HG02840 (cell line): ENCODE measurements around the gene ZNF235.
"Not testable (repeated sequence)": the region's sequence is repeated elsewhere in the genome, so short reads cannot be mapped to it uniquely, and the experiment has no call there.

Experiments
- ATAC-seq: cut with Tn5 transposase; IDR thresholded peaks from one replicate; pipeline ENCODE4 v1.9.1; 2021; ENCODE audit warnings: mild to moderate bottlenecking, moderate library complexity, moderate number of reproducible peaks; ENCODE audit not compliant: unreplicated experiment, low FRiP score

ZNF235 gene

DNA sequence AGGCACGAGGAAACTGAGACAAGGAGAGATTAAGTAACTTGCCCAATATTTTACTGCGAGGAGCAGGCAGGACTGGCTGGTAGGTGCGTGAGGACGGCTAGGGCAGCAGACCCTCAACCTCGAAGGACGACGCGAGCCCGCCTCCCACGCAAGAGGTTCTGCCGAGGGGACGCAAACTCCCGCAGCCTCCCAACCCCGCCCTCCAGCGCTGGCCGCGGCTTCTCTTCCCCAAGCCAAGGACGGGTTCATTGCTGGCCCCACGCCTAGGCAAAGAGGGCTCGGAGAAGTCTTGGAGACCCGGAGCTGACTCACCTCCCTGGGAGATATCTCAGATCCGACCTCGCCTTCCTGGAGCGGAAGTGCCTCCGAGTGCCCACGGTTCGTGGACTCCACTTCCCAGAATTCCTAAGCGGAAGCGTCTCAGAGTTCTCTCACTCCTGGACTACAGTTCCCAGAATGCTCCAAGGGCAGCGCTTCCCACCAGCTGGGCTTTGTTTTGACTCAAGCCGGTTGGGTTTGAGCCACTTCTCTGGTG lies at the start of gene ZNF235:
ZNF235 (minus strand) TSS at position 367 of the 535 bp plus-strand sequence. CDS start 1,621 bp downstream, outside the sequence.
- ATAC-seq: peak; percentile 86

DNA sequence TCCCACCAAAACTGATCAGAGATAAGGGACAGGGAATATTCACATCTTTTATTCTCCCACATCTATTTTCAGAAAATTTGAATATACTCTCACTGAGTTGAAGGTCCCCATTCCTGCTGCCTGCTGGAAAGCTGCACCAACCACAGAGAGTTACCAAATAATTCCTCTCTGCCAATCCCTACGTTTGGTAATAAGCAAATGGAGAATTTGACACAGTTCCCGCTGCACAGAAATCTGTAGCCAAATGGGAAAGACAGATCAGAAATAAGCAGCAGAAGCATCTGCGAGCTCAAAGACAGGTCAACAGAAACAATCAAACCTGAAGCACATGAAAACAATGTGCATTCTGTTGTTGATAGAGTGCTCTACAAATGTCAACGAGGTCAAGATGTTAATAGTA lies 41.7 kb upstream of the ZNF235 start:
- no peak for ATAC-seq

DNA sequence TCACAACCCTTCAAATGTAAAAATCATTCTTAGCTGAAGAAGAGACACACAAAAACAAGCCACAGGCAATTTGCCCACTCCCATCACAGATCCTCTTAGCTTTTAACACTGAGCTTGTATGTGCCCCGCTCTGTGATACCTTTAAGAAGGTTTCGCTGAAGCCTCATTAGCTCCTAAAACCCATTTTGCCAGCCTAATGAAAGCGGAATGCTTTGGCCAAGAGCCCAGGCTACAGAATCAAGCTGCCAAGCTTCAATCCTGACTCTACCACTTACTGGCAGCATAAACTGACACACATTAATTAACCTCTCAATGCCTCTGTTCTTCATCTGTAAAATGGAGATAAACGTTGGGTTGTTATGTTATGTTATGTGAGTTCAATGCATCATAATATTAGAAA lies 41.1 kb upstream of the ZNF235 start:
- no peak for ATAC-seq

DNA sequence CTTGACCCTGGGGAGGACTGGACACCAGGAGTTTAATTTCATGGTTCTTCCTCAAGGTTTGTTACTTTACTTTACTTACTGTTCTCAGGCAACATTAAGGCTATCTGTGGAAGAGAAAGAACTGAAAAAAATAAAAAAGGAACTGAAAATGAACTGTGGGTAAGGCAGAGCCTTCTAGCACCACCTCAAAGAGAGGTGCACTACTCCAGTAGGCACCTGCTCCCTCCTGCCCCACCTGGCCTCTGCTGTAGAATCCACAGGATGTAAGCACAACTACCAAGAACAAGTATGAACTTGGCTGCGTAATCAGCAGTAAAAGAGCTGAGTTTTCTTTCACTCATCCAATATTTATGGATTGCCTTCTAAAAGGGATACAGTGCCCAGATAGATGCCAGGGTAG lies 39.4 kb upstream of the ZNF235 start:
- ATAC-seq: no peak

DNA sequence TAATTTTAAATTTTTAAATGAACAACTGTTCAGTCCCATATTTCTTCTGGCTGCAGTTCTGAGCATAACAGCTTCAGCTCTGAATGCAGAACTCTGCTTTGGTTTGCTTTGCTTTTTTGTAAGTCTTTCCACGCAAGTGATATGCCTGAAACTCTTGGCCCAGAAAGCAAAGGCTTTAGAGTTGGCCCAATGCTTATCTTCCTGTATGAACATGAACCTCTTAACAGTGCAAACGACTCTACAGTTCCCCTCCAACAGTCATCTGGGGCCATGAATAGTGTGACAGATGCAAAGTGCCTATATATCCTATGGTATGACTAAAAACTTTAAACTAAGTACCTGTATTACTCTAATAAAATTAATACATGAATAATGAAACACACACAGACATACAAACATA lies 37.0 kb upstream of the ZNF235 start:
- ATAC-seq: no peak

DNA sequence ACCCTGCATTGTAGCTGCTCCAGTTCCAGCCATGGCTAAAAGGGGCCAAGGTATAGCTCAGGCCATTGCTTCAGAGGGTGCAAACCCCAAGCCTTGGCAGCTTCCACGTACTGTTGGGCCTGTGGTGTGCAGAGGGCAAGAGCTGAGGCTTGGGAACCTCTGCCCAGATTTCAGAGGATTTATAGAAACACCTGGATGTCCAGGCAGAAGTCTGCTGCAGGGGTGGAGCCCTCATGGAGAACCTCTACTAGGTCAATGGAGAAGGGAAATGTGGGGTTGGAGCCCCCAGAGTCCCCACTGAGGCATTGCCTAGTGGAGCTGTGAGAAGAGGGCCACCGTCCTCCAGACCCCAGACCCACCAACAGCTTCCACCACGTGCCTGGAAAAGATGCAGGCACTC lies 29.8 kb upstream of the ZNF235 start:
- ATAC-seq: not testable (repeated sequence)

DNA sequence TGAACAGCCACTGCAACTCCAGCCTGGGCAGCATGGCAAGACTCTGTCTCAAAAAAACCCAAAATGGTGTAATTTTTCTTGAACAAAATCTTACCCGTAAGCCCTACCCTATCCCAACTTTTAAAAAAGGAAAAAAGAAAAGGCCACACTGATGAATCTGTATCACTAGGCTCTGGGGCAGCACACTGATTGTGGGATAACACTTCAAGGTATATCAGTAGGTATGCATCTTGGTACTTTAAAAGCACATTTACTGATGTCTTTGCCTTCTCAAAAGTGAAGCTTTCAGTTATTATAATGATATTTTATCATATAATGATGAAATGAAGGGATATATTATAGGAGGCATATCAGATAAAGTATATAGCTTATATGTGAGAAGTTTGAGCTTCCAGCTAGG lies 27.3 kb upstream of the ZNF235 start:
- no peak for ATAC-seq

DNA sequence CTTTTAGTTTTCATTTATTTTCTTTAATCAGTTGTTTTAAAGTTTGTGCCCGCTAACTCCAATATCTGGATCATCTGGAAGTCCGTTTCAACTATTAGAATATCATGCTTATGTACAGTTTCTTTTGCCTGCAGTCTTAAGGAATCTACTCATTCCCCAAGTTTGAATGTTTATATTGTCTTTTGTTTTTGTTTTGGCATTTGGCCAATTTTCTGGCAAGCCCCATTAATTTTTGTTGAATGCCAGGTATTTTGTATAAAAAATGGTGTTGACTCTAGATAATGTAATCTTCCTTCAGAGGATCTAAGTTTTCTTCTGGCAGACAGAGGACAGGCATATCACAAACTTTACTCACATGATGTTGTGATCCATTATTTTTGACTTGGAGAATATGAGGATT lies 11.1 kb upstream of the ZNF235 start:
- no peak for ATAC-seq

DNA sequence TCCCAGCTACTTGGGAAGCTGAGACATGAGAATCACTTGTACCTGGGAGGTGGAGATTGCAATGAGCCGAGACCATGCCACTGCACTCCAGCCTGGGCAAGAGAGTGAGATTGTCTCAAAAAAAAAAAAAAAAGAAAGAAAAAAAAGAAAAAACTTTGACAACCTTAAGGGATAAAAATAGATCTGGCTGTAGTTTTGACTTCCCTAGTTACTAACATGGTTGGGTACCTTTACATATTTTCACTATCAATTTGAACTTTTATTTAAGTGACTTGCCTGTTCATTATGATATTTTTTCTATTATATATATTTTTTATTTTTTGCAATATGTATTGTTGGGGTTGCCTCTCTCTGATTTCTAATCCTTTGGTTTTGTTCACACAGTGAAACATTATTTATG lies 8.4 kb upstream of the ZNF235 start:
- ATAC-seq: no peak

DNA sequence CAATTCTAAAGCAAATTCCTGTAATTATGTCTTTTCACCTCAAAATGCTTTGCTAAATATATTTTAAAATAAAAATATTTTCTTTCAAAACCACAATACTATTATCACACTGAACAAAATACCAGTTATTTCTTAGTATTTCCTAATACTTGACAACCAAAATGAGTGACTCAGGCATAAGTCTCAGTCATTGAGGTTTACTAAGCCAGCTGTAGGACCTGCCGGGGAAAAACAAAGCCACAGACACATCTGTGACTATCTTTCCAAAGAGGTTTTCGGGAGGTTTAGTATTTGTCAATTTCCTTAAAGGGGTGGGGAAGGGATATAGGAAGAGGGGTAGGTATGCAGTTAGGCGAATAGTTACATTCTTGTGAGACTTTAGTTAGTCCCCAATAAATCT lies 3.2 kb upstream of the ZNF235 start:
- ATAC-seq: no peak

DNA sequence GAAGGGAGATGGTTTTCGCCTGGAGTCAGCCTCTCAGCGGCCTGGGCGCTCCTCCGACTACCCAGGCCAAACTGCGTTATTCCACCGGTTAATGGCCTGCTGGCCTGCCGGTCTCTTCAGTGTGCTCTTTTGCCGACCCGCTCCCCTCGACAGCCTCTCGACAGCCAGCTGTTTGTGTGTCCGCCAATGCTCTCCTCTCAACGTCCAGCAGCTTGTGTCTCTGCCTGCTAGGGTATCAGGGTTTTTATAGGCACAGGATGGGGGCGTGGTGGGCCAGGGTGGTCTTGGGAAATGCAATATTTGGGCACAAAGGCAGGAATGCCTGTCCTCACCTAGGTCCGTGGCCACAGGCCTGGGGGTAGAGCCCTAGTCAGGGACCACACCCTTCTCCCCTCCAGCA lies 1.5 kb upstream of the ZNF235 start:
- ATAC-seq: no peak

DNA sequence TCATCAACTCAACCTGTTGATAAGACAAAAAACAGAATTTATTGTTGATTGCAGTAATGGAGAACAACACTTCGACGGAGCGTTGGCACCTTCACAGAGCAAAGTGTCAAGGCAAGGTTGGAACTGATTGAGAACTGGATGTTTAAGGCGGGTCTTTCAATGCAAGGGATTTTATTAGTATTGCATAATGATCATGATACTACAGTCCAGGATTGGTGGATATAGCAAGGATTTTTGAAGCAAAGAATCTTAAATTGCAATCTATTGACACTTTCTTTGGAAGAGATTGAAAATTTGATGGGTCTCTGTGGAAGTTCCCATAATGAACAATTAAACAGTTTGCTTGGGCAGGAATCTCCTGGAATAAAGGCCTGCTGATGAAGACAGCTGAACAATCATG lies 632 bp upstream of the ZNF235 start:
- ATAC-seq: no peak

DNA sequence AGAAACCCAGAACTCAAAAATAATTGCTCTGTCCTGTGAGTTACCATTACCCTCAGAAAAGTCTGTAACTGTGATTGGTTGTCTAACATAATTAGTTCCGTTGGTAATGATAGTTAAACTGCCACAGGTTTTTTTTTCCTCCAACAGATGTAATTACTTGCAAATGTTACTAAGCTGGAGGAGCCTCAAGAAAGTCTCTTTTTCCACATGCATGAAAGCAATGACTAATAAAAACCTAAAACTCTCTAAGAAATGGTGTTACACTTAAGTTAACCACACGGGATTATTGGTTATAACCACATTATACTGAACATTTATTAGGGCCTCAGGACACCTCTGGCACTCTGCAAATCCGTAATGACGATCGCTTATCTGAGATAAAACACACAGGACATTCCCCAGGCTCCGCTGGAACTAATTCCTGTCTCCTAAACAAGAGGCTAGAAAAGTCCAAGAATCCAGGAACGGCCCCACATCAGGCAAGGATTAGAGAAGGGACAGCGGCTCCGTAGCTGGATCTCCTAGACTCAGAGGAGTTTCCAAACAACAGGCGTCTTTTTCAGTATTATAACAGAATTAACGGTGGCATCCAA lies 753 bp downstream of the ZNF235 start:
- no peak for ATAC-seq

DNA sequence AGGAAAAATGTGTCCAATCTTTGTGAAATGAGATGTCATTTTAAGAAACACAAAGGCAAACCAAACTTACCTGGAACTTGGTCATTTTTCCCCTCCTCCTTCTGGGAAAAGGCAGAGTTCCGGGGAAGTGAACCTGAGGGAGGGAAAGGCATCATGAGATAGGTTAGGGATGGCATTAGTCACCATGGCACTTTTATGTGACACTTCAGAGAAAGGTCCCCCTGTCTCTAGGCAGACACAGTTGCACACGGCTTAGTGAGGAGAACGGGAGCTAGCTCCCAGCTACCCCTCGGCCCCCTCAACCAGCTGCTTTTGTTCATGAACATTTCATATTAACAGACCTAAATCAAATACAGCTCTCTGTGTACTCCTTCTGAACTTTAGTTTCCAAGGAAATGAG lies 1.5 kb downstream of the ZNF235 start:
- no peak for ATAC-seq

DNA sequence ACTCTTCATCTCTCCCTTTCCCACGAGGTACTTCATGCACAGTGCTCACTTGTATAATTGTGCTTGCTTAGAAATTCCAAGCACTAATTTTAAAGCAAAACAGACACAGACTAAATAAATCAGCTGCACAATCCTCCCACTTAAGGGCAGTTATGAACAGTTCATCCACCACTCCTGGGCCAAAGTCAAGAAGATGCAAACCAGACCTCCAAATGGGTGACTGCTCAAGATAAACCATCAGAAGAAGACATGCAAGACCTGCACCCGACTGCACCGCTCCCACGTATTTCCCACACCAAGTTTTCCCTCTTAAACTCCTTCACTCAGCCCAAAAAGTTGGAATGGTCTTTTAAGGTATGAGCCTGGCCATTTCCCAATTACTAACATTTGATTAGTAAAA lies 19.9 kb downstream of the ZNF235 start:
- no peak for ATAC-seq

DNA sequence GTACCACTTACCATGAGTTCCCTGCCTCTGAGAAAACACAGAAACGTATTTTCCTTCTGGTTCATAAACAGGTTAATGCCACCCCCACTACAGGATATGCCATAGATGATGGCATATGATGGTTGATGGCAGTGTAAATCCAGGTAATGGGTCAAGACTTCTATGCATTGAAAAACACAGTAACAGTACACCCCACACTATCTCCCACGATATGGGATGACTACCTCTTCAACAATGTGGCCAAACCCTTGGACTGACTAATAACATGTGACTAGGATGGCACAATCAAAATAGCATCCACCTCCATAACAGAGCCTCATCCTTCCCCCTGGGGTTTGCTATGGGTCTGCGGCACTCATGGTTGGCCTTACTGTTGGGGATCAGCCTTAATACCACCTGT lies 22.0 kb downstream of the ZNF235 start:
- ATAC-seq: no peak

DNA sequence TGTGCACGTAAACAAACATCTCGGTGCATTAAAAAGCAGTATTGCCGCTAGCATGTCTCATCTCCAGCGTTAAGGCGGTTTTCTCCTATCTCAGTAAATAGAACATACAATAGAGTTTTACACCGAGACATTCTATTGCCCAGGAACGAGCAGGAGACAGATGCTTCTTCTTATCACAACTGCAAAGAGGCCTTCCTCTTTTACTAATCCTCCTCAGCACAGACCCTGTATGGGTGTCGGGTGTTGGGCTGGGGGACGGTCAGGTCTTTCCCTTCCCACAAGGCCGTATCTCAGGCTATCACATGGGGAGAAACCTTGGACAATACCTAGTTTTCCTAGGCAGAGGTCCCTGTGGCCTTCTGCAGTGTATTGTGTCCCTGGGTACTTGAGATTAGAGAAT lies 23.9 kb downstream of the ZNF235 start:
- no peak for ATAC-seq

DNA sequence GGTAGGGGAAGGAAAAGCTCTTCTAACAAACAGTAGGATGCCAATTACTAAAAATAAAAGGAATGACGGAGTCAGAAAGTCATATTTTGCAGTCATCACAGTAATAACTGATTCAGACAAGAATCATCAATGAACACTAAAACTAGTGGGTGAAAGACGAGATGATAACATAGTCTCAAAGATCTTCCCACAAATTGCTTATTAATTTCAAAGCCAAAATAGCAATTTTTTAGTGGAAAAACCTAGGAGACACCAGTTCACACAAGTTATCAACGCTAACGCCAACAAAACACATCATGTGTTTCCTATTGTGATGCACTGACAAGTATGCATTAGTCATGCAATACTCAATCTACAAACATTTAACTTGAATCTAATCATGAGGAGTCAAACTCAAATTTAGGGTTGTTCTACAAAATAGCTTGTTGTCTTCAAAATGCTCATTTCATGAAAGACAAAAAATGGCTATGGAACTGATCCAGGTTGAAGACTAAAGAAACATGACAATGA lies 26.6 kb downstream of the ZNF235 start:
- ATAC-seq: no peak

DNA sequence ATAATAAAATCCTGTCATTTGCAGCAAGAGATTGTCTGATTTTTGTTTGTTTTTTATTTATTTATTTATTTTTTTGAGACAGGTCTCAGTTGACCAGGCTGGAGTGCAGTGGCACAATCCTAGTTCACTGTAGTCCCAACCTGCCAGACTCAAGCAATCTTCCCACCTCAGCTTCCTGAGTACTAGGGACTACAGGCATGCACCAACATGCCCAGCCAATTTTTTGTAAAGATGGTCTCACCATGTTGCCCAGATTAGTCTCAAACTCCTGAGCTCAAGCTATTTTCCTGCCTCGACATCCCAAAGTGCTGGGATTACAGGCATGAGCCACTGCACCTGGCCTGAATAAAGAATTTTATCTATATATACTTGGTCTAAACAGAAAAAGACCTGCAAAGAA lies 27.5 kb downstream of the ZNF235 start:
- ATAC-seq: no peak

DNA sequence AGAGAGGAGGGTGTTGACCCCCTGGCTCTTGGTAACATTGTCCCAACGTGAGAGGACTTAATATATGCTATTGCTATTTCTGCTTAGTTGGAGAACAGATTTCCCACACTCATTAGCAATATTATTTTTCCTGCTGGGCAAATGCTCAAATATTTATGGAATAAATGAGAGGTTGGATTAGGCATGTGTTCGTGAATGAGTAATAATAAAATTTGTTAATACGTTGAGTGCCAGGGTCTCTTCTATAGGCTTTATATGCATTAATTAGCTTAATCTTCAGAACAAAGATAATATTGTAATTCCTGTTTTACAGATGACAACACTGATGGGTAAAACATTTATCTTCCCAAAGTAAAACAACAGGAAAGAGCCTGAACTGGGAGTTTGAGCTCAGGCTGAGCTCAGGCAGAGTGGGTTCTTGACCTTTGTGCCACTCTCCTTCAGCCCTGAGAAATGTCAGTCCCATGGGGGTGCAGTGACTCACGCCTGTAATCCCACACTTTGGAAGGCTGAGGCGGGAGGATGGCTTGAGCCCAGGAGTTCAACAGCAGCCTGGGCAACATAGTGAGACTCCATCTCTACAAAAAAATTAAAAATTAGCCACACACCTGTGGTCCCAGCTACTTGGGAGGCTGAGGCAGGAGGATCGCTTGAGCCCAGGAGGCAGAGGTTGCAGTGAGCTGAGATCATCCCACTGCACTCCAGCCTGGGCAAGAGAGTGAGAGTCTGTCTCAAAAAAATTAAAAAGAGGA lies 44.0 kb downstream of the ZNF235 start:
- ATAC-seq: no peak

DNA sequence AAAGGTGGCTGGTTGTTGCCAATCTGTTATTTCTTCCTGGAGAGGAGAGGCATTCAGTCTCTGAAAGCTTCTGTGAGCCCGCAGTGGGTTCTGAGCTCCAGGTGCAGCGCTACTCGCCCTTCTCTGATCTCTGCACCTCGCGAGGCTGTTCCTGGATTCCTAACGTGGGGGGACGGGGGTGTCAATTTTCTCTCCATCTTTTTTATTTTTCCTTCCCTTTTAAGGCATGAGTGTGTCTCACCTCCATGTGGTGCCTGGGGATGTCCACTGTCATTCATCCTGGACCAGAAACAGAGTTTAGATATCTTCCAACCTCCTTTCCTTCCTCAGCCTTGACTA lies 44.5 kb downstream of the ZNF235 start:
- ATAC-seq: no peak

DNA sequence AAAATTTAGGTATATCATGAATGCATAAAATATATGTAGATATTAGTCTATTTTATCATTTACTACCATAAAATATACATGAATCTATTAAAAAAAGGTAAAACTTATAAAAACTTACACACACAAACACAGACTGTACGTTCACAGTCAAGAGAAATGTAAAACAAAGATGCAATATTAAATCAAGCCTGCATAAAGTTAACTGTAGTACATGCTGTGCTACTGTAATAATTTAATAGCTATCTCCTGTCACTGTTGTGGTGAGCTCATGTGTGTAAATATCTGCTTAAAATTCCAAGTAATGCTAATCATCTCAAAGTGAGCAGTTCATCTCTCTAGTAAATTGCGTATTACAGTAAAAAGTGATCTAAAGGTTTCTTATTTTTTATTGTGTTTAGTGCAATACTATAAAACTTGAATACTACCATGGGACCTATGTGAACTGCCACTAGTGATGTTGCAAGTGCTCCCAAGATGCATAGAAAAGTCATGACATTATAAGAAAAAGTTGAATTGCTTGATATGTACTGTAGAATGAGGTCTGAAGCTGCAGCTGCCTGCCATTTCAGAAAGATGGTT lies 45.9 kb downstream of the ZNF235 start:
- no peak for ATAC-seq
